Vagina (tissue), 2 donors: ENCODE results near the gene GPR22.

Source experiments
- POLR2A ChIP-seq, 2 donors: fragments of 450-650 bp; IDR thresholded peaks; one replicate each; pipeline ENCODE4 v1.6.1; 2017; ENCODE audit warnings: antibody characterized with exemption in 2 of 2, mild to moderate bottlenecking in 2 of 2, moderate library complexity in 2 of 2
- TF ChIP-seq, protein P1 (sequence below), 3 experiments: fragments of 450-650 bp in 2 of 3; fragments of 200-600 bp in 1 of 3; sonication (generic) in 1 of 3; IDR thresholded peaks; one replicate each; pipeline ENCODE4 v1.5.1; 2017 to 2019; ENCODE audit warnings: antibody characterized with exemption in 3 of 3, mild to moderate bottlenecking in 2 of 3, moderate library complexity in 2 of 3

GRCh38 chr7:107471292-107472070 is 1.6 kb downstream of the GPR22 start:
- TF ChIP-seq, protein P1, sequence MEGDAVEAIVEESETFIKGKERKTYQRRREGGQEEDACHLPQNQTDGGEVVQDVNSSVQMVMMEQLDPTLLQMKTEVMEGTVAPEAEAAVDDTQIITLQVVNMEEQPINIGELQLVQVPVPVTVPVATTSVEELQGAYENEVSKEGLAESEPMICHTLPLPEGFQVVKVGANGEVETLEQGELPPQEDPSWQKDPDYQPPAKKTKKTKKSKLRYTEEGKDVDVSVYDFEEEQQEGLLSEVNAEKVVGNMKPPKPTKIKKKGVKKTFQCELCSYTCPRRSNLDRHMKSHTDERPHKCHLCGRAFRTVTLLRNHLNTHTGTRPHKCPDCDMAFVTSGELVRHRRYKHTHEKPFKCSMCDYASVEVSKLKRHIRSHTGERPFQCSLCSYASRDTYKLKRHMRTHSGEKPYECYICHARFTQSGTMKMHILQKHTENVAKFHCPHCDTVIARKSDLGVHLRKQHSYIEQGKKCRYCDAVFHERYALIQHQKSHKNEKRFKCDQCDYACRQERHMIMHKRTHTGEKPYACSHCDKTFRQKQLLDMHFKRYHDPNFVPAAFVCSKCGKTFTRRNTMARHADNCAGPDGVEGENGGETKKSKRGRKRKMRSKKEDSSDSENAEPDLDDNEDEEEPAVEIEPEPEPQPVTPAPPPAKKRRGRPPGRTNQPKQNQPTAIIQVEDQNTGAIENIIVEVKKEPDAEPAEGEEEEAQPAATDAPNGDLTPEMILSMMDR (IDR thresholded peaks at IDR 0.05), result no peak
- TF ChIP-seq POLR2A (IDR thresholded peaks at IDR 0.05), result no peak
